Mammary epithelial cell (primary cell): ENCODE results near the gene KIF23.

Experiments
- EZH2 ChIP-seq: IDR thresholded peaks from 2 replicates; pipeline ENCODE4 v1.6.1; 2012; ENCODE audit warnings: low read length, inconsistent platforms, borderline replicate concordance
- TF ChIP-seq, protein P1 (sequence below), 2 donors: IDR thresholded peaks in 1 of 2; conservative IDR thresholded peaks in 1 of 2; 2 replicates each; pipeline ENCODE4 v1.5.1; 2011 to 2012; ENCODE audit warnings: inconsistent platforms in 2 of 2, low read length in 2 of 2, mild to moderate bottlenecking in 2 of 2, control low read depth in 1 of 2, low read depth in 1 of 2; ENCODE audit not compliant: insufficient read depth in 1 of 2; ENCODE audit errors: extremely low read depth in 1 of 2

GRCh38 chr15:69469467-69470201 lies 55.5 kb downstream of the KIF23 start:
- TF ChIP-seq, protein P1, sequence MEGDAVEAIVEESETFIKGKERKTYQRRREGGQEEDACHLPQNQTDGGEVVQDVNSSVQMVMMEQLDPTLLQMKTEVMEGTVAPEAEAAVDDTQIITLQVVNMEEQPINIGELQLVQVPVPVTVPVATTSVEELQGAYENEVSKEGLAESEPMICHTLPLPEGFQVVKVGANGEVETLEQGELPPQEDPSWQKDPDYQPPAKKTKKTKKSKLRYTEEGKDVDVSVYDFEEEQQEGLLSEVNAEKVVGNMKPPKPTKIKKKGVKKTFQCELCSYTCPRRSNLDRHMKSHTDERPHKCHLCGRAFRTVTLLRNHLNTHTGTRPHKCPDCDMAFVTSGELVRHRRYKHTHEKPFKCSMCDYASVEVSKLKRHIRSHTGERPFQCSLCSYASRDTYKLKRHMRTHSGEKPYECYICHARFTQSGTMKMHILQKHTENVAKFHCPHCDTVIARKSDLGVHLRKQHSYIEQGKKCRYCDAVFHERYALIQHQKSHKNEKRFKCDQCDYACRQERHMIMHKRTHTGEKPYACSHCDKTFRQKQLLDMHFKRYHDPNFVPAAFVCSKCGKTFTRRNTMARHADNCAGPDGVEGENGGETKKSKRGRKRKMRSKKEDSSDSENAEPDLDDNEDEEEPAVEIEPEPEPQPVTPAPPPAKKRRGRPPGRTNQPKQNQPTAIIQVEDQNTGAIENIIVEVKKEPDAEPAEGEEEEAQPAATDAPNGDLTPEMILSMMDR (conservative IDR thresholded peaks at IDR 0.05 in 1 of 2, IDR thresholded peaks at IDR 0.05 in 1 of 2; ENCODE audit: extremely low read depth in 1 of 2, insufficient read depth in 1 of 2, low read depth in 1 of 2, low read length in 2 of 2): no peak
- no peak for TF ChIP-seq EZH2
